RWPE2 (cell line): ENCODE measurements around the gene PIGX.

ENCODE experiments used
- ATAC-seq: fragments of 200-7000 bp; cut with Tn5 transposase; 3 replicates; pipeline ENCODE4 v1.9.1; 2021; ENCODE audit warnings: low read depth
- DNase-seq: peaks from one replicate; pipeline ENCODE4 v3.0.0-alpha.2; 2020; ENCODE audit warnings: low spot score
- H3K27ac ChIP-seq: fragments of 450-650 bp; 2 replicates; pipeline ENCODE4 v1.5.1; 2017; ENCODE audit warnings: mild to moderate bottlenecking; ENCODE audit not compliant: poor library complexity, severe bottlenecking
- H3K27me3 ChIP-seq: fragments of 250-450 bp; sonication (Bioruptor Pico); 2 replicates; pipeline ENCODE4 v1.5.1; 2021; ENCODE audit warnings: mild to moderate bottlenecking, moderate library complexity; ENCODE audit not compliant: insufficient read depth, poor library complexity, severe bottlenecking
- H3K36me3 ChIP-seq: fragments of 250-450 bp; sonication (Bioruptor Pico); 2 replicates; pipeline ENCODE4 v1.5.1; 2020; ENCODE audit warnings: low read depth, mild to moderate bottlenecking, moderate library complexity
- H3K4me1 ChIP-seq: fragments of 250-450 bp; sonication (Bioruptor Pico); 2 replicates; pipeline ENCODE4 v1.5.1; 2021; ENCODE audit warnings: mild to moderate bottlenecking, moderate library complexity; ENCODE audit not compliant: insufficient read depth, poor library complexity, severe bottlenecking
- H3K4me3 ChIP-seq: fragments of 250-450 bp; sonication (Bioruptor Pico); 2 replicates; pipeline ENCODE4 v1.5.1; 2021; ENCODE audit warnings: mild to moderate bottlenecking, moderate library complexity; ENCODE audit not compliant: severe bottlenecking
- H3K9me3 ChIP-seq: fragments of 250-450 bp; sonication (Bioruptor Pico); 2 replicates; pipeline ENCODE4 v1.5.1; 2021; ENCODE audit warnings: mild to moderate bottlenecking, moderate library complexity; ENCODE audit not compliant: severe bottlenecking
- TF ChIP-seq, protein P1 (sequence below): fragments of 450-650 bp; IDR thresholded peaks from one replicate; pipeline ENCODE4 v1.5.1; 2017; ENCODE audit warnings: mild to moderate bottlenecking, moderate library complexity; ENCODE audit not compliant: poor library complexity, severe bottlenecking

Gene PIGX

DNA sequence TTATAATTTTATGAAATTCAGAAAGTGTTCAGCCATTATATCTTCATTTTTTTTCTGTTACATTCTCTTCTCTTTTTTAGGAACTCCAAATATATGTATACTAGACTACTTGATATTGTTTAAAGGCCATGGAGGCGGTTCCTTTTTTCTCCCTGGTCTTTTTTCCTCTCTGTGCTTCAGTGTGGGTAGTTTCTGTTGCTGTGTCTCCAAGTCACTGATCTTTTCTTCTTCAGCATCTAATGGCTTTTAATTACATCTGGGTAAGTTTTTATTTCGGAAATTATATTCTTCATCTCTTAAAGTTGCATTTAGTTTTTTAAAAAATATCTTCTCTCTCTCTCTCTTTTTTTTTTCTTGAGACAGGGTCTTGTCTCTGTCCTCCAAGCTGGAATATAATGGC is 8.9 kb downstream of the PIGX start:
- no peak for DNase-seq
- ATAC-seq: no peak
- H3K27ac ChIP-seq: no peak overlapping the region
- H3K27me3 ChIP-seq: no peaks in the 10 kb centered on the region
- peaks cover 3% of the 10 kb centered on the region for H3K9me3 ChIP-seq
- TF ChIP-seq, protein P1, sequence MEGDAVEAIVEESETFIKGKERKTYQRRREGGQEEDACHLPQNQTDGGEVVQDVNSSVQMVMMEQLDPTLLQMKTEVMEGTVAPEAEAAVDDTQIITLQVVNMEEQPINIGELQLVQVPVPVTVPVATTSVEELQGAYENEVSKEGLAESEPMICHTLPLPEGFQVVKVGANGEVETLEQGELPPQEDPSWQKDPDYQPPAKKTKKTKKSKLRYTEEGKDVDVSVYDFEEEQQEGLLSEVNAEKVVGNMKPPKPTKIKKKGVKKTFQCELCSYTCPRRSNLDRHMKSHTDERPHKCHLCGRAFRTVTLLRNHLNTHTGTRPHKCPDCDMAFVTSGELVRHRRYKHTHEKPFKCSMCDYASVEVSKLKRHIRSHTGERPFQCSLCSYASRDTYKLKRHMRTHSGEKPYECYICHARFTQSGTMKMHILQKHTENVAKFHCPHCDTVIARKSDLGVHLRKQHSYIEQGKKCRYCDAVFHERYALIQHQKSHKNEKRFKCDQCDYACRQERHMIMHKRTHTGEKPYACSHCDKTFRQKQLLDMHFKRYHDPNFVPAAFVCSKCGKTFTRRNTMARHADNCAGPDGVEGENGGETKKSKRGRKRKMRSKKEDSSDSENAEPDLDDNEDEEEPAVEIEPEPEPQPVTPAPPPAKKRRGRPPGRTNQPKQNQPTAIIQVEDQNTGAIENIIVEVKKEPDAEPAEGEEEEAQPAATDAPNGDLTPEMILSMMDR: no peak
- H3K4me1 ChIP-seq: no peaks in the 10 kb centered on the region
- H3K4me3 ChIP-seq: no peak overlapping the region
- H3K36me3 ChIP-seq: peaks cover 58% of the 10 kb centered on the region

DNA sequence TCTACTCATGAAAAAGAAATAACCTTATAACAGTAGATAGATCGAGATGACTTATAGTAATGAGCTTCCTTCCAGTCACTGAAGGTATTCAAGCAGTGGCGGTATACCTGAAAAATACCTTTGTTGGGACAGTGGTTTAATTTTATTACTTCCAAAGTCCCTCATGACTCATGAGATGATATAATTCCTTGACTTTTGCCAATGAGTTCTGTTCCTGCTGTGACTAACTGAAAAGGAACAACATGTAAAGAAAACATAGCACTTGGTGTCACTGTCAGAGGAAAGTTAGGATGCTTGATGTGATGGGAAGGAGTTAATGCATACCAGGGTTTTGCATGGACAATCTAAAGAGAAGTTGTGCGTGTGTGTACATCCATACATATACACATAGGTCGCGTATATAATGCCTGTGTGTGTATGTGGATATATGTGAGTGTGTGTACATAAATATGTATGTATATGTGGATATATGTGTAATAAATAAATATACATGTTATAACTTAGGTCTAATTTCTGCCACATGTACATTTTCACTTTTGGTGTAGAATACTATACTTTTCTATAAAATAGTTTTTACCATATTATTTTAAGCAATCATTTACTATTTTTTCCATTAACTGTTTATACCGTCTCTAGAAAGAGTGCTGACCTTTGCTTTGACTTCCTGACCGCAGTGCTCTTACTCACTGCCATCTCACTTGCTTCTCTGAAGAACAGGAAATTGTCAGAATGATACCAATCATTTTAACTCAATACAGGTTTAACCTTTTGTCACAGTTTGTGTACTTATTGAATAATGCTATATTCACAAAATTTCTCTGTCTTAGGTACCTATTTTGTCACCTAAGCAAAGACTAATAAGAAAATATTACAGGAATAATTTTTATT is 14.9 kb downstream of the PIGX start:
- H3K27me3 ChIP-seq: no peaks in the 10 kb centered on the region
- H3K4me1 ChIP-seq: peaks cover 9% of the 10 kb centered on the region
- TF ChIP-seq, protein P1: no peak
- peak overlapping the region; percentile 19 for H3K27ac ChIP-seq
- peaks cover 32% of the 10 kb centered on the region for H3K36me3 ChIP-seq
- H3K9me3 ChIP-seq: peaks cover 3% of the 10 kb centered on the region
- ATAC-seq (peak; percentile 70; the same call in 2 of the 3 replicates), DNase-seq (no peak)
- H3K4me3 ChIP-seq: no peak overlapping the region

DNA sequence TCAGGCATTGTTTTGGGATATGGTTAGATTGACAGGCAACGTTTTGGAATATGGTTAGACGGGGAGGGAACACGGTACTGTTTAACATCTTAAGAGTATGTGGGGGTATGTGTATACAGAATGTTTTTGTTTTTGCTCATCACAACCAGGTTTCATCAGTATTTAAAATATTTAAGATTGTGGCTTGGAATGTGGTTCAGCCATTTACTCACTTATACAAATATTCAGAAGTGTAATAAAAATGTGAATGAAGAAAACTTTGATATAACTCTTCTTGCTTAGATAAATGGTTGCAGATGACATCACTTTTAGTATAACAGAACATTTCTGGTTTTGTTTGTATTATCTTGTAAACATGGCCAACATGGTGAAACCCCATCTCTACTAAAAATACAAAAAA is 23.6 kb downstream of the PIGX start:
- Histone ChIP-seq H3K4me1 (no peaks in the 10 kb centered on the region), H3K4me3 (no peak overlapping the region), H3K27ac (no peak overlapping the region), H3K27me3 (no peaks in the 10 kb centered on the region), H3K9me3 (no peaks in the 10 kb centered on the region), H3K36me3 (peaks cover 22% of the 10 kb centered on the region)
- TF ChIP-seq, protein P1: no peak
- ATAC-seq (no peak), DNase-seq (no peak)

DNA sequence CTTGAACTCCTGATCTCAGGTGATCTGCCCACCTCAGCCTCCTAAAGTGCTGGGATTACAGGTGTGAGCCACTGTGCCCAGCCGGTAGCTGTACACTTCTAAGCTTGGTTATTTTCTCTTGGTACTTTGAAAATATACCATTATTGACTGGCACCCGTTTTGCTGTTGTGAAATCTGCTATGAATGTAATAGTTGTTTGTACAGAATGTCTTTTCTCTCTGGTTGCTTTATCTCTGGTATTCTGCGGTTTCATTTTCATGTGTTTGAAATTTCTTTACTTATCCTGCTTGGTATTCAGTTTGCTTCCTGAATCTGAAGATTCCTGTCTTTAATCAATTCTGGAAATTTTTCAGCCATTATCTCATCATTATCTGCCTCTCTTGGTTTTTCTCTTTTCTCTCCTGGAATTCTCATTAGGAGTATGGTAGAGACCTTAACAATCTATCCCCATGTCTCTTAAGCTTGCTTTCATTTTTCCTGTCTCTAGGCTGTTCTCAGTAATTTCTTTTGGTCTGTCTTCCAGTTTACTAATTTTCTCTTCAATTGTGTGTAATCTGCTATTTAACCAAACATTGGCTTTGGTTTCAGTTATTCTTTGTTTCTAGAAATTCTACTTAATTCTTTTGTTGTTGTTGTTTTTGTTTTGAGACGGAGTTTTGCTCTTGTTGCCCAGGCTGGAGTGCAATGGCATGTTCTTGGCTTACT is 24.6 kb downstream of the PIGX start:
- DNase-seq: no peak
- no peak for ATAC-seq
- TF ChIP-seq, protein P1: no peak
- H3K4me3 ChIP-seq: no peak overlapping the region
- H3K36me3 ChIP-seq: peaks cover 22% of the 10 kb centered on the region
- H3K9me3 ChIP-seq: no peaks in the 10 kb centered on the region
- no peak overlapping the region for H3K27ac ChIP-seq
- no peaks in the 10 kb centered on the region for H3K27me3 ChIP-seq
- no peaks in the 10 kb centered on the region for H3K4me1 ChIP-seq

DNA sequence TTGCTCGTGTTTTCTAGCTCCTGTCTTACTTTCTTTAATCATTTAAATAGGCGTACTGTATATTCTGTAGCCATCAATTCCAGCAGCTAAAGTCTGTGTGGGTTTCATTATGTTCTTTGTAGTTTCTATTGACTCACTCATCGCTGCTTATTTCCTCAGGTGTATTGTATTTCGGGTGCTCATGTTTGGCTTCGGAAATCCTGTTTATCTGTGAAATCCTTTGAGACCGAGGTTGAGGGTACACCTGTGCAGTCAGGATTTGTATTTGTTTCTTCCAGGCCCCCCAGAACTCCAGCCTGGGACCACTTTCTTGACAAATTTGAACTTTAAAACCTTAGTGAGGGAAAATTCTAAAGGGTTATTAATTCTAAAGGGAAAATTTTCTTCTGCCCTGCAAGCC is 25.5 kb downstream of the PIGX start:
- Histone ChIP-seq H3K36me3 (peaks cover 18% of the 10 kb centered on the region), H3K9me3 (no peaks in the 10 kb centered on the region), H3K27me3 (no peaks in the 10 kb centered on the region), H3K4me3 (no peak overlapping the region), H3K27ac (no peak overlapping the region), H3K4me1 (no peaks in the 10 kb centered on the region)
- ATAC-seq (no peak), DNase-seq (no peak)
- TF ChIP-seq, protein P1: no peak
